K562 treated with DMSO at 1 percent for 4 hours (cell line): ENCODE data around the gene BRD4. TPM values are rescaled to one million over a fixed set of nuclear protein-coding genes. Genes with fewer than 3 reads are reported as not detected.

Experiments
- total RNA-seq: library from RNA; unstranded; fragments of 300-600 nt; gene quantifications from 2 replicates; pipeline ENCODE4 v1.2.3, GENCODE V29; 2022; ENCODE audit not compliant: insufficient read depth

Gene BRD4
- total RNA-seq: 55.4 and 56.6 TPM in 2 replicates

DNA sequence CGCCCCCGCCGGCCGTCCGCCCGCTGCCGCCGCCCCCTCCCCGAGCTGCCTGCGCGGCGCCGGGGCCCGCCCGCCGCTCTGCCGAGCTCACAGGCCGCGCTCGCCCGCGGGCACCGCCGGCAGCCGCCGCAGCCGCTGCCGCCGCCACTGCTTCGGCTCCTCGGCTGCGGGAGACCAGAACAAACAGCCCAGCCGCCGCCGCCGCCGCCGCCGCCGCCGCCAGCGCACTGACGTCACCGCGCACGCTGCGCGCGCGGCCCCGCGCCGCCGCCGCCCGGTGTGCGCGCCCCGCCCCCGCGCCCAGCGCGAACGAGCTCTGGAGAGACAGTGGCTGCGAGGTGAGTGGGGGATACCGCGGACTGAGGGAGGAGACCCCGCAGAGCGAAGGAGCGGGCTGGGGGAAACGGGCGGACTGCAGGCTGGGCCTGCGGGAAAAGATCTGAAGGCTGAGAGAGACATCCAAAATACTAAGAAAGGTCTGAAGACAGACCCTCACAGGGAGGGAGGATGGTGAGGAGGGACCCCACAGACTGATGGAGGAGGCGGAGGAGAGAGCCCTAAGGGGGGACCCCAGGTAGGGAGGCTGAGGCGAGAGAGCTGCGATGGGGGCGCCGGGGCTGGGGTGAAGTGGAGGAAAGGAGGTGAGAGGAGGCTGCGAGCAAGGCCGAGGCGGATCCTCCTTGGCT, at the start of gene BRD4:
BRD4 (minus strand) TSS at position 229 of the 686 bp plus-strand sequence. CDS start 59,440 bp downstream, outside the sequence.

DNA sequence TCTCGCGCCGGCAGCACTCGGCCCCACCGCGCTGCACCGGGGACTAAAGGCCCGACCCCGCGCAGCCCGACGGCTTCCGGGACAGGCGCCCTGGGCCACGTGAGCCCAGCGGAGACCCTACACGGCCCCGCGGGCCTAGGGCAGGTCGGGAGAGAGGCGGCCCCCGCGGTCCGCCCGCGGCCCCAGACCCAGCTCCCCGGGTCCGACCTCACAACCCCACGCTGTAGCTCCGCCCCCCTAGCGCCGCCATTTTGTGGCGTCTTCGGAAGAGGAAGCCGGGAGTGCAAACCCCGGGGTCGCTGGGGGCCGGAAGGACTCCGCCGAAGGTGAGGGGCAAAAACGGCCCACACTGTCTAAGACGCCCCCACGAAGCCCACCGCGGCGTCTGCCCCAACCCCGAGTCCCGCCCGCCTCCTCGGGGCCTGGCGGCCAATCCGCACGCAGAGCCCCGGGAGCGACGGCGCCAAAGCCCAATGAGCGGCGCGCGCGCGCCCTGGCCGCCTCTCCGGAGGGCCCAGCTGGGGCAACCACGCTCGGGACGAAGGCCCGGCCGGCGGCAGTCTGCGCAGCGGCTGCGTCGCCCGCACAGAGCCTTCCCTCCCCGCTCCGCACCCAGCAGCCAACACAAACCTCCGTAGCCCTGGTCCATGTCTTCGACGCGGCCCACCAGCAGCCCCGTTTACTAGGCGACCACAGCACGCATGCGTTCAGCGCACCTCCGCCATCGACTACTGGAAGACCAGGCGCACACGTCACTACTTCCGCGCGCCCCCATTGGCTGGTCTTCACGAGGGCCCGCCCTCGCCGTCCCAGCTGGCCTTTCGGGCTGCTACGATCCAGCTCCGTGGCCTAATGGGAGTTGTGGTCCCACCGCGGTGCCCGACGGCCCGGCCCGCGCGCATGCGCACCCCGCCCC, 47.0 kb upstream of the BRD4 start, which contains the start of gene AKAP8:
AKAP8 (minus strand) TSS at position 705 of the 916 bp plus-strand sequence; CDS start at position 649, 56 bp downstream.

DNA sequence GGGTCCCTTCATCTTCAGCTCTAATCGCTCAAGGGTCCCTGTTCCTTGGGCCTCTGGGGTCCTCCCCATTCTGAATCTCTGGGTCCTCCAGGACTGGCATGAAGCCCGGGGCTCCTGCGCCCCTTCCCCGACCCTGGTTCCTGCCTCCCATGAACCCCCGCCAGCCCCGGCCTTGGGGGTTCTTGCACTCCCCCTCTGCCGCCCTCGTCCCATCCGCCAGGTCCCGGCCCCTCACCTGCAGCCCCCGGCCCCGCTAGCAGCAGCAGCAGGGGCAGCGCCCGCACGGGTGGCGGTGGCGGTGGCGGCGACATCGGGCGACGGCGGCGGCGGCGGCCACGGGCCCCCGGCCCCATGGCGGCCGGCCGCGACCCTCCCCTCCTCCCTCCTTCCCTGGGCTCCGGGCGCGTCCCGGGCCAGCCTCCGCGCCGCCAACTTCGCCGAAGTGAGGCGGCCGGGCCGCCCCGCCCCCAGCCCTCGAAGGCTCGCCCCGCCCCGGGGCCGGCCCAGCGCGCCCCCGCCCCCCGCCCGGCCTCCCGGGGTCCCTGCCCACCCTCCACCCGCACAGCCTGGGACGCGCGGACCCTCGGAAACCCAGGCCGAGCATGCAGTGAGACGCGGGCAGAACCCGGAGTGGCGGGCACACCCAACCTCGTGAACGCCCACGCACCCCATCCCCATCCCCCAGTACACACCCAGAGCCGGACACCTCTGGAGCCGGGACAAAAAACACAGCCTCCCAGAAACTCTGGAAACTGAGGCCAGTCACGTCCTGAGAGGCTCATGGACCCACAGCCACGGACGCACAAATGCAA, 131.6 kb downstream of the BRD4 start, which contains the start of gene NOTCH3:
NOTCH3 (minus strand) TSS at position 443 of the 812 bp plus-strand sequence; CDS start at position 353, 90 bp downstream.

Other genes starting within 250 kb of the BRD4 start
- not detected in 2 replicates for gene SYDE1, start 225.1 kb downstream of the BRD4 start, total RNA-seq
- 0.29 and 0.39 TPM in 2 replicates for gene NOTCH3, start 131.5 kb downstream of the BRD4 start, total RNA-seq
- gene EPHX3, start 100.1 kb downstream of the BRD4 start, total RNA-seq: 0.47 TPM in 1 of 2 replicates, not detected in the other
- 10.3 and 16.7 TPM in 2 replicates for gene AKAP8, start 47.2 kb upstream of the BRD4 start, total RNA-seq
- 100 and 101 TPM in 2 replicates for gene AKAP8L, start 86.4 kb upstream of the BRD4 start, total RNA-seq
- 11.6 and 13.1 TPM in 2 replicates for gene WIZ, start 117.4 kb upstream of the BRD4 start, total RNA-seq
- gene RASAL3, start 132.0 kb upstream of the BRD4 start, total RNA-seq: not detected in 2 replicates
- not detected in 2 replicates for gene PGLYRP2, start 147.0 kb upstream of the BRD4 start, total RNA-seq
- gene CYP4F22, start 176.0 kb upstream of the BRD4 start, total RNA-seq: not detected in 2 replicates